Spleen (tissue), 7 donors: ENCODE measurements around the gene PXMP2.

Experiments
- CTCF ChIP-seq, 11 experiments: fragments of 200-600 bp in 7 of 11; fragments of 450-650 bp in 4 of 11; sonication (generic) in 4 of 11; IDR thresholded peaks in 8 of 11; conservative IDR thresholded peaks in 3 of 11; 1 replicate in 7 of 11; 2 replicates in 4 of 11; pipeline versions ENCODE4 v1.4.0 to v1.8.0; 2016 to 2021; ENCODE audit warnings: antibody characterized with exemption in 11 of 11, inconsistent platforms in 4 of 11, mild to moderate bottlenecking in 1 of 11
- POLR2A ChIP-seq, 3 donors: fragments of 450-650 bp; IDR thresholded peaks; one replicate each; pipeline ENCODE4 v1.5.1; 2017; ENCODE audit warnings: antibody characterized with exemption in 3 of 3, mild to moderate bottlenecking in 1 of 3
- POLR2AphosphoS5 ChIP-seq, 3 donors: sonication (generic); formaldehyde crosslinking; IDR thresholded peaks; one replicate each; pipeline ENCODE4 v1.5.1; 2017; ENCODE audit warnings: antibody characterized with exemption in 3 of 3
- donor health status: DM: no; HTN: no; CAD: no; lungs with moderate emphysema.
- donor health status: DM: no; HTN: no; CAD: no.
- donor health status: DM: no; HTN: no; CAD: no.

GRCh38 chr12:132687211-132688164 is at the start of gene PXMP2, which contains the start of gene POLE:
- TF ChIP-seq POLR2AphosphoS5 (IDR thresholded peaks at IDR 0.05) (peak; percentile 80 to 89 (median 86)), CTCF (IDR thresholded peaks at IDR 0.05 in 8 of 11, conservative IDR thresholded peaks at IDR 0.05 in 3 of 11) (peak in 5 of 11 experiments; percentile 19 to 45 (median 30)), POLR2A (IDR thresholded peaks at IDR 0.05) (peak in 1 of 3 donors; percentile 5)
